ENCODE data around the gene LCMT2.

DNA sequence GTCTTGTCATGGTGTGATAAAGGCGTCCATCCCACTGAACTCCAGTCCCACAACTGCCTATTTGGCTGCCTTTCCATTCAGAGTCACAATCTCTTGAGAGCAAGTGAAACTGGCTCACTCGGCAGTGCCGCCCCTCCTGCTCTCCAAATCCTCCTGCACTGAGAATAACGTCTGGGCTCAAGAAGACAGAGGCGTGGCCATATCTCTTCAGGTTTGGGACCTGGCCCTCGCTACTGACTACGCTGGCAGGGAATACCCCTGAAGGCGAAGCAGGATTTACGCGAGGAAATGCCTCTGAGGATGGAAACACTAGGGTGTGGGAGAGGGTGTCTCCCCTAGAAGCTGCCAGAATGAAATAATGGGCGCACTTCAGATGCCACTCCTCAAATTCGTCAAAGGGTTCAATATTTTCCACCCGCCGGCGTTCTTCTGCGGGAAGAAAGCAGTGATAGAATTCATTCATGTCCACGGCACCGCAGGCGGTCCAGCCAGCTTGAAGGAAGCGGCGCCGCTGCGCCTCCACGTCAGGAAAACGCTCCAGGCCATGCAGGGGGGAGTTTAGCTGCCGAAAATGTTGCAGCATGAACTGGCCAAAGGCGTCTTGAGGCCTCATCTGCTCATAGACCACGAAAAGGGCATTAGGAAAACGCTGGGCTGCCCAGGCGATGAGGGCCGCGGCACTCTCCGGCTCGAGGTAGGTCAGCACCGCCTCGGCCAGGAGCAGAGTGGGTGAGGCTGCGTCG, 985 bp downstream of the LCMT2 start:
- TF ChIP-seq POLR2A (IDR thresholded peaks at IDR 0.05) = no peak
- TF ChIP-seq, protein P1, sequence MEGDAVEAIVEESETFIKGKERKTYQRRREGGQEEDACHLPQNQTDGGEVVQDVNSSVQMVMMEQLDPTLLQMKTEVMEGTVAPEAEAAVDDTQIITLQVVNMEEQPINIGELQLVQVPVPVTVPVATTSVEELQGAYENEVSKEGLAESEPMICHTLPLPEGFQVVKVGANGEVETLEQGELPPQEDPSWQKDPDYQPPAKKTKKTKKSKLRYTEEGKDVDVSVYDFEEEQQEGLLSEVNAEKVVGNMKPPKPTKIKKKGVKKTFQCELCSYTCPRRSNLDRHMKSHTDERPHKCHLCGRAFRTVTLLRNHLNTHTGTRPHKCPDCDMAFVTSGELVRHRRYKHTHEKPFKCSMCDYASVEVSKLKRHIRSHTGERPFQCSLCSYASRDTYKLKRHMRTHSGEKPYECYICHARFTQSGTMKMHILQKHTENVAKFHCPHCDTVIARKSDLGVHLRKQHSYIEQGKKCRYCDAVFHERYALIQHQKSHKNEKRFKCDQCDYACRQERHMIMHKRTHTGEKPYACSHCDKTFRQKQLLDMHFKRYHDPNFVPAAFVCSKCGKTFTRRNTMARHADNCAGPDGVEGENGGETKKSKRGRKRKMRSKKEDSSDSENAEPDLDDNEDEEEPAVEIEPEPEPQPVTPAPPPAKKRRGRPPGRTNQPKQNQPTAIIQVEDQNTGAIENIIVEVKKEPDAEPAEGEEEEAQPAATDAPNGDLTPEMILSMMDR (IDR thresholded peaks at IDR 0.05) = no peak
